A673 (cell line): Measurements from ENCODE around the gene PHKA2.

Experiments used
- EZH2 ChIP-seq: fragments of 200-600 bp; sonication (generic); IDR thresholded peaks from 2 replicates; pipeline ENCODE4 v1.6.1; 2017; ENCODE audit warnings: borderline replicate concordance, low read depth, mild to moderate bottlenecking, mixed read lengths, antibody characterized with exemption, low read length; ENCODE audit not compliant: poor library complexity, severe bottlenecking
- TF ChIP-seq, protein P1 (sequence below): fragments of 300-800, 200-600 bp; sonication (generic); conservative IDR thresholded peaks from 2 replicates; pipeline ENCODE4 v1.5.1; 2017; ENCODE audit warnings: low read depth, mild to moderate bottlenecking, antibody characterized with exemption, low read length, moderate library complexity, mixed read lengths

DNA sequence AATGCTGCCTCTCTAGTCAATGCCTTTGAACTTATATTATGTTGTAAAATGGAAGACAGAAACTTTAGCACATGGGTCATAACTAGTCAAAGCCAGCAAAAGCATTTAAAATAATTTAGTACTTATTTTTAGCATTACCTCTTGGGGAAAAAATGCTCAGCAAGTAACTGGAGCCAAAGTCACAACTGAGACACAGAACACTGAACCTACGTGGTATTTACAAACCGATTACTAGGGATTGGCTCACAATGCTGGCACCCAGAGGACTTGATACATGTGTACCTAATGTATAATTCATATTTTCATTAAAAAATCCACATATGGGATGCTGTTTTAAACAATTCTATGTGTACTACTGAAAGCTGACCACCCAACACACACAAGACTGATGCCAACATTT, 38.4 kb downstream of the PHKA2 start:
- TF ChIP-seq, protein P1, sequence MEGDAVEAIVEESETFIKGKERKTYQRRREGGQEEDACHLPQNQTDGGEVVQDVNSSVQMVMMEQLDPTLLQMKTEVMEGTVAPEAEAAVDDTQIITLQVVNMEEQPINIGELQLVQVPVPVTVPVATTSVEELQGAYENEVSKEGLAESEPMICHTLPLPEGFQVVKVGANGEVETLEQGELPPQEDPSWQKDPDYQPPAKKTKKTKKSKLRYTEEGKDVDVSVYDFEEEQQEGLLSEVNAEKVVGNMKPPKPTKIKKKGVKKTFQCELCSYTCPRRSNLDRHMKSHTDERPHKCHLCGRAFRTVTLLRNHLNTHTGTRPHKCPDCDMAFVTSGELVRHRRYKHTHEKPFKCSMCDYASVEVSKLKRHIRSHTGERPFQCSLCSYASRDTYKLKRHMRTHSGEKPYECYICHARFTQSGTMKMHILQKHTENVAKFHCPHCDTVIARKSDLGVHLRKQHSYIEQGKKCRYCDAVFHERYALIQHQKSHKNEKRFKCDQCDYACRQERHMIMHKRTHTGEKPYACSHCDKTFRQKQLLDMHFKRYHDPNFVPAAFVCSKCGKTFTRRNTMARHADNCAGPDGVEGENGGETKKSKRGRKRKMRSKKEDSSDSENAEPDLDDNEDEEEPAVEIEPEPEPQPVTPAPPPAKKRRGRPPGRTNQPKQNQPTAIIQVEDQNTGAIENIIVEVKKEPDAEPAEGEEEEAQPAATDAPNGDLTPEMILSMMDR = no peak
- TF ChIP-seq EZH2 = no peak
